NK-92 (cell line): Measurements from ENCODE around the gene MFRP.

ENCODE experiments used
- DNase-seq: peaks from one replicate; lab custom pipeline; 2025; ENCODE audit not compliant: unreplicated experiment; lab: John Stamatoyannopoulos, UW

MFRP gene

DNA sequence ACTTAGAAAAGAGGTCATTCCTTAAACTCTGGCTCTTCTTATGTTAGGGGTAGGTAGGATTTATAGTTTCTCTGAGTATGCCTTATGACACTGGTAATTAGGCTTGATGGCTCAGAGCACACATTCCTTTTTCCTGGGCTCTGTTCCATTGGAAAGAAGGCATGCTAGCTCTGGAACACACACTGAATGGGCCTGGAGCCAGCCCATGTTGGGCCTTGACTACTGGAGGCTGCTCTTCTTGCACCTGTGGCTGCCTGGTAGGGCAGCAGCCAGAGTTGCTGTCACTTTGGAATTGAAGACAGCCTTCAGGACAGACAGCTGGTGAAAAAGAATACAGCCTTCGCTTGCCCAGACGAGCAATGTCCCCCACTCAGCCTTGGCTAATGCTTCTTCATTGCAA lies 47.8 kb downstream of the MFRP start:
- no peak for DNase-seq

DNA sequence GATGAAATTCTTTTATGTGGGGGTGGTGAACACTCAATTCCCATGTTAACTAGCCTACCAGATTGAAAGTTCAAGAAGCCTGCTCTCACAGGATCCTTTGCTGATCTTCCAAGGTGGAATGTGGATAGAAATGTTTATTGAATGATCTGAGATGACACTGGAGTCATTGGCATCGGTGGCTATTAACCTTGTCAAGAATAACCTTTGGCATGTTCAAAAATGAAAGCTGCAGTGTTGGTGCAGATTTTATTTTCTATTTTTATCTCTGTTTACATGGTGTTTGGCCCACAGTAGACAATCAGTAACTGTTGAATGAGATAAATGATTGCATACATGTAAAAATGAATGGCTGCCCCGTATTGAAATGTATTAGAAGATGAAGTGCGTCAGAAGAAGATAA lies 48.6 kb downstream of the MFRP start:
- no peak for DNase-seq

DNA sequence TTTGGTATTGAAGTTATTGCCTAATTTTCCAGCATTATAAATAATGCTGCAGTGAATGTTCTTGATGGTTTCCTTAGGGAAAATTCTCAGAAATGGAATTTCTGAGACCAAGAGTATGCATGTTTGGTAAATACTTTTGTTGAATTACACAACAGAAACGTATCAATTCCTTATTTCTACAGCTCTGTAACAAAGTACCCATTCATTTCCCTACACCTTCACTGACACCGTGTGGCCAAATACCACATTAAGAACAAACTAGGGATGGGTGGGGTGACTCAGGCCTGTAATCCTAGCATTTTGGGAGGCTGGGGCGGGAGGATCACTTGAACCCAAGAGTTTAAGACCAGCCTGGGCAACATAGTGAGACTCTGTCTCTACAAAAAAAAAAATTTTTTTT lies 51.3 kb downstream of the MFRP start:
- no peak for DNase-seq

DNA sequence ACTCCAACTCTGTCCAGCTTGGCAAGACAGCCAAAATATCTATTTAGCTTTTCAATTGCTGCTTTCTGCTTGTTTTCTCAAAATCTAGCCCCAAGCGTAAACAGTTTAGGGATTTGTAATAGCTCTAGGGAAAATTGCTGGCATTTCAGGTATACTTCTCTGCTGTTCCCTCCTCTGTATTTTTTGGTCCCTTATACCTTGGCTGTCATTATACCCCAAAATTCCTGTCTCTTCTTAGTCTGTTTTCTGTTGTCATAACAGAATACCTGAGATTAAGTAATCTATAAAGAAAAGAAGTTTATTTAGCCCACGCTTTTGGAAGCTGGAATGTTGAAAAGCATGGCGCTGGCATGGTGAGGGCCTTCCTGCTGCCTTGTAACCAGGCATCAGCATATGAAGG lies 53.0 kb downstream of the MFRP start:
- no peak for DNase-seq

DNA sequence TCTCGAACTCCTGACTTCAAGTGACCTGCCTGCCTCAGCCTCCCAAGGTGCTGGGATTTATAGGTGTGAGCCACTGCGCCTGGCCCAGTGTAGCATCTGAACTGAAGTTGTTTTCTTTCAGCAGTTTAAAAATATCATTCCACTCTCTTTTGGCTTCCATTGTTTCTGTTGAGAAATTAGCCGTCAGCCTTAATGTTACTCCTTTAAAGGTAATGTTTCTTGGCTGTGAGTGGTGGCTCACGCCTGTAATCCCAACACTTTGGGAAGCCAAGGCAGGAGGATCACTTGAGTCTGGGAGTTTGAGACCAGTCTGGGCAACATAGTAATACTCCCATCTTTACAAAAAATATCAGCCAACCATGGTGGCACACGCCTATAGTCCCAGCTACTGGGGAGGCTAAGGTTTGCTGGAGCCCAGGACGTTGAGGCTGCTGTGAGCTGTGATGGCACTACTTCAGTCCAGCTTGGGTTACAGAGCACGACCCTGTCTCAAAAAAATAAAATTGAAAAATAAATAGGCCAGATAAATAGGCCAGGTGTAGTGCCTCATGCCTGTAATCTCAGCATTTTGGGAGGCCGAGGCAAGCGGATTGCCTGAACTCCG lies 55.5 kb downstream of the MFRP start:
- no peak for DNase-seq
